ENCODE data around the gene GRHPR.
"Not testable (repeated sequence)": the region's sequence is repeated elsewhere in the genome, so short reads cannot be mapped to it uniquely, and the experiment has no call there.

Gene GRHPR

GRCh38 chr9:37422289-37423104 lies at the start of gene GRHPR:
Gene GRHPR (plus strand): TSS chr9:37422696. CDS start chr9:37422751, 55 bp downstream.
- DNase-seq (ENCODE audit: low spot score): peak; percentile 89

- DNase-seq (ENCODE audit: low spot score): no peak
These were observed 49.7 kb upstream of the GRHPR start for GRCh38 chr9:37372839-37373238.

- DNase-seq (ENCODE audit: low spot score): no peak
These were observed 48.9 kb upstream of the GRHPR start for GRCh38 chr9:37373621-37374020.

- DNase-seq (ENCODE audit: low spot score): no peak
These were observed 47.6 kb upstream of the GRHPR start for GRCh38 chr9:37374892-37375291.

GRCh38 chr9:37377688-37378612 lies 44.5 kb upstream of the GRHPR start:
- no peak for DNase-seq (ENCODE audit: low spot score)

GRCh38 chr9:37378613-37379004 lies 43.9 kb upstream of the GRHPR start:
- DNase-seq (ENCODE audit: low spot score): no peak

GRCh38 chr9:37379835-37380234 lies 42.7 kb upstream of the GRHPR start:
- no peak for DNase-seq (ENCODE audit: low spot score)

- no peak for DNase-seq (ENCODE audit: low spot score)
These were observed 41.9 kb upstream of the GRHPR start for GRCh38 chr9:37380570-37380969.

- DNase-seq (ENCODE audit: low spot score): no peak
These were observed 41.3 kb upstream of the GRHPR start for GRCh38 chr9:37381094-37381741.

GRCh38 chr9:37382161-37382981 lies 40.1 kb upstream of the GRHPR start:
- no peak for DNase-seq (ENCODE audit: low spot score)

GRCh38 chr9:37382982-37383357 lies 39.5 kb upstream of the GRHPR start:
- no peak for DNase-seq (ENCODE audit: low spot score)

GRCh38 chr9:37383393-37383792 lies 39.1 kb upstream of the GRHPR start:
- no peak for DNase-seq (ENCODE audit: low spot score)

GRCh38 chr9:37383876-37384746 lies 38.4 kb upstream of the GRHPR start:
- DNase-seq (ENCODE audit: low spot score): no peak

GRCh38 chr9:37385286-37385685 lies 37.2 kb upstream of the GRHPR start:
- DNase-seq (ENCODE audit: low spot score): no peak

- no peak for DNase-seq (ENCODE audit: low spot score)
These were observed 35.5 kb upstream of the GRHPR start for GRCh38 chr9:37386988-37387387.

- peak; percentile 64 for DNase-seq (ENCODE audit: low spot score)
These were observed 31.7 kb upstream of the GRHPR start for GRCh38 chr9:37390759-37391158.

GRCh38 chr9:37392272-37392671 lies 30.2 kb upstream of the GRHPR start:
- DNase-seq (ENCODE audit: low spot score): peak; percentile 47

- DNase-seq (ENCODE audit: low spot score): no peak
These were observed 27.3 kb upstream of the GRHPR start for GRCh38 chr9:37395229-37395628.

- no peak for DNase-seq (ENCODE audit: low spot score)
These were observed 26.8 kb upstream of the GRHPR start for GRCh38 chr9:37395663-37396062.

- DNase-seq (ENCODE audit: low spot score): not testable (repeated sequence)
These were observed 24.5 kb upstream of the GRHPR start for GRCh38 chr9:37397948-37398347.

Measured in iPS-NIHi11 (cell line).